Smooth muscle cell (in vitro differentiated cells): Measurements from ENCODE around the gene KIRREL2. TPM values are rescaled to one million over a fixed set of nuclear protein-coding genes. Genes with fewer than 3 reads are reported as not detected.

Experiments used
- DNase-seq: peaks from one replicate; lab custom pipeline; 2025; ENCODE audit not compliant: unreplicated experiment; lab: John Stamatoyannopoulos, UW
- H2AFZ ChIP-seq: fragments of 200-600 bp; sonication (generic); 2 replicates; pipeline ENCODE4 v1.6.0; 2016; ENCODE audit warnings: antibody characterized with exemption, low read depth, mild to moderate bottlenecking
- H3F3A ChIP-seq: fragments of 200-600 bp; sonication (generic); 2 replicates; pipeline ENCODE4 v1.6.0; 2017; ENCODE audit warnings: antibody characterized with exemption, low read depth
- H3K27ac ChIP-seq: fragments of 200-600 bp; sonication (generic); 2 replicates; pipeline ENCODE4 v1.5.1; 2016; ENCODE audit warnings: low read depth, mild to moderate bottlenecking
- H3K27me3 ChIP-seq: fragments of 200-600 bp; sonication (generic); 2 replicates; pipeline ENCODE4 v1.6.1; 2016; ENCODE audit warnings: low read depth, mild to moderate bottlenecking
- H3K36me3 ChIP-seq: fragments of 200-600 bp; sonication (generic); 2 replicates; pipeline ENCODE4 v1.5.1; 2016; ENCODE audit warnings: low read depth
- H3K4me1 ChIP-seq: fragments of 200-600 bp; sonication (generic); 2 replicates; pipeline ENCODE4 v1.5.1; 2016; ENCODE audit warnings: low read depth
- H3K4me2 ChIP-seq: fragments of 200-600 bp; sonication (generic); 2 replicates; pipeline ENCODE4 v1.6.0; 2016; ENCODE audit warnings: mild to moderate bottlenecking
- H3K4me3 ChIP-seq: fragments of 200-600 bp; sonication (generic); 2 replicates; pipeline ENCODE4 v1.5.1; 2016; ENCODE audit warnings: mild to moderate bottlenecking
- H3K79me2 ChIP-seq: fragments of 200-600 bp; sonication (generic); 2 replicates; pipeline ENCODE4 v1.6.0; 2016; ENCODE audit warnings: low read depth, mild to moderate bottlenecking
- H3K9ac ChIP-seq: fragments of 200-600 bp; sonication (generic); 2 replicates; pipeline ENCODE4 v1.6.0; 2016; ENCODE audit warnings: low read depth
- H3K9me3 ChIP-seq: fragments of 200-600 bp; sonication (generic); replicated peaks from 2 replicates; pipeline ENCODE4 v1.5.1; 2016; ENCODE audit warnings: low read depth
- H4K20me1 ChIP-seq: fragments of 200-600 bp; sonication (generic); 2 replicates; pipeline ENCODE4 v1.6.0; 2016; ENCODE audit warnings: low read depth
- CTCF ChIP-seq: fragments of 200-600 bp; sonication (generic); IDR thresholded peaks from 2 replicates; pipeline ENCODE4 v1.5.1; 2017; ENCODE audit warnings: borderline replicate concordance, mild to moderate bottlenecking, antibody characterized with exemption; ENCODE audit not compliant: insufficient read depth, poor library complexity, severe bottlenecking
- WGBS: methylation state at CpG from one replicate; pipeline ENCODE4 v1.1.7; 2016; ENCODE audit warnings: low lambda C conversion rate; 5-methylcytosine and 5-hydroxymethylcytosine counted together
- polyA plus RNA-seq: library from polyadenylated mRNA; unstranded; fragments of >200 nt; fragmentation: Nextera tagmentation; extraction: Ambion mirVana; gene quantifications from 2 replicates; pipeline ENCODE4 v1.2.1, GENCODE V29; 2016
- total RNA-seq: library from RNA; depleted of rRNA; stranded (reverse); fragments of >200 nt; gene quantifications from 2 replicates; pipeline ENCODE4 v1.2.3, GENCODE V29; 2014

Gene KIRREL2
- total and polyA plus RNA-seq, 2 experiments from 2014 or later = 0.56 to 2.1 TPM

GRCh38 chr19:35843676-35844481 is 12.8 kb upstream of the KIRREL2 start:
- WGBS = 15% methylated on average over 37 of the region's 42 CpGs
- no peaks in the 10 kb centered on the region for H3K9me3 ChIP-seq
- no peak for TF ChIP-seq CTCF
- no peaks in the 10 kb centered on the region for H3K79me2 ChIP-seq
- H3K4me3 ChIP-seq = no peak overlapping the region
- H3F3A ChIP-seq = no peaks in the 10 kb centered on the region
- no peak overlapping the region for H3K4me2 ChIP-seq
- no peak overlapping the region for H2AFZ ChIP-seq
- H3K9ac ChIP-seq = no peak overlapping the region
- H3K4me1 ChIP-seq = no peaks in the 10 kb centered on the region
- H3K36me3 ChIP-seq = no peaks in the 10 kb centered on the region
- DNase-seq = no peak
- peaks cover 68% of the 10 kb centered on the region for H3K27me3 ChIP-seq
- H4K20me1 ChIP-seq = no peaks in the 10 kb centered on the region
- no peak overlapping the region for H3K27ac ChIP-seq

GRCh38 chr19:35844482-35845214 is 12.1 kb upstream of the KIRREL2 start:
- H3F3A ChIP-seq = no peaks in the 10 kb centered on the region
- no peak overlapping the region for H3K9ac ChIP-seq
- no peaks in the 10 kb centered on the region for H4K20me1 ChIP-seq
- H3K9me3 ChIP-seq = no peaks in the 10 kb centered on the region
- H3K4me1 ChIP-seq = no peaks in the 10 kb centered on the region
- H3K4me3 ChIP-seq = no peak overlapping the region
- no peaks in the 10 kb centered on the region for H3K79me2 ChIP-seq
- WGBS = 69% methylated on average over 16 of the region's 16 CpGs
- no peak for DNase-seq
- no peak overlapping the region for H2AFZ ChIP-seq
- peak overlapping the region; percentile 74 for H3K4me2 ChIP-seq
- H3K36me3 ChIP-seq = no peaks in the 10 kb centered on the region
- peaks cover 74% of the 10 kb centered on the region for H3K27me3 ChIP-seq
- no peak for TF ChIP-seq CTCF
- H3K27ac ChIP-seq = no peak overlapping the region

- Histone ChIP-seq H3K79me2 (no peaks in the 10 kb centered on the region), H3K4me2 (peak overlapping the region; percentile 74), H3K27me3 (peaks cover 82% of the 10 kb centered on the region), H3K4me1 (no peaks in the 10 kb centered on the region), H4K20me1 (no peaks in the 10 kb centered on the region), H3K9me3 (no peaks in the 10 kb centered on the region), H3K4me3 (peak overlapping the region; percentile 31), H3K9ac (no peak overlapping the region), H2AFZ (no peak overlapping the region), H3F3A (no peaks in the 10 kb centered on the region), H3K27ac (no peak overlapping the region), H3K36me3 (no peaks in the 10 kb centered on the region)
- no peak for TF ChIP-seq CTCF
- DNase-seq = no peak
- WGBS = 6% methylated on average over 56 of the region's 63 CpGs
Measured at GRCh38 chr19:35845215-35846037, 11.3 kb upstream of the KIRREL2 start.
